Activated CD4-positive, alpha-beta T cell treated with anti-CD3 and anti-CD28 coated beads, Interleukin-2, amount 50 U/mL, for 16 hours (primary cell): ENCODE data around the gene CEP112.
"Not testable (repeated sequence)": the region's sequence is repeated elsewhere in the genome, so short reads cannot be mapped to it uniquely, and the experiment has no call there.

ENCODE experiments used
- DNase-seq: peaks from one replicate; pipeline ENCODE4 v3.0.0-alpha.2; 2020

CEP112 gene

GRCh38 chr17:66150708-66151107 is 41.2 kb downstream of the CEP112 start:
- no peak for DNase-seq

GRCh38 chr17:66149562-66149961 is 42.4 kb downstream of the CEP112 start:
- no peak for DNase-seq

DNA sequence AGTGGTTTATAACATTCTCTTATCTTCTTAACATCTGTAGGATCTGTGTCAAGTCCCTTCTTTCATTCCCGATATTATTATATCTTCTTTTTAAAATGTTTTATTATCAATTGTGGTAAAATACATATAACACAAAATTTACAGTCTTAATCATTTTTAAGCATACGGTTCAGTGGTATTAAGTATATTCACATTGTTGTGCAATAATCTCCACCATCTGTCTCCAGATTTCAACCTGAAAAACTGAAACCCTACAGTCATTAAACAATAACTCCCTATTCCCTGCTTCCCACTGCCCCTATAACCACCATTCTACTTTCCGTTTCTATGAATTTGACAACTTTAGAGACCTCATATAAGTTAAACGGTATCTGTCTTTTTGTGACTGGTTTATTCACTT is 45.5 kb downstream of the CEP112 start:
- no peak for DNase-seq

GRCh38 chr17:66143657-66144282 is 48.2 kb downstream of the CEP112 start:
- no peak for DNase-seq

GRCh38 chr17:66142428-66142827 is 49.5 kb downstream of the CEP112 start:
- no peak for DNase-seq

GRCh38 chr17:66138120-66138519 is 53.8 kb downstream of the CEP112 start:
- no peak for DNase-seq

- no peak for DNase-seq
Measured at GRCh38 chr17:66135896-66136295, 56.0 kb downstream of the CEP112 start.

- DNase-seq, result no peak
Measured at GRCh38 chr17:66135219-66135618, 56.7 kb downstream of the CEP112 start.

DNA sequence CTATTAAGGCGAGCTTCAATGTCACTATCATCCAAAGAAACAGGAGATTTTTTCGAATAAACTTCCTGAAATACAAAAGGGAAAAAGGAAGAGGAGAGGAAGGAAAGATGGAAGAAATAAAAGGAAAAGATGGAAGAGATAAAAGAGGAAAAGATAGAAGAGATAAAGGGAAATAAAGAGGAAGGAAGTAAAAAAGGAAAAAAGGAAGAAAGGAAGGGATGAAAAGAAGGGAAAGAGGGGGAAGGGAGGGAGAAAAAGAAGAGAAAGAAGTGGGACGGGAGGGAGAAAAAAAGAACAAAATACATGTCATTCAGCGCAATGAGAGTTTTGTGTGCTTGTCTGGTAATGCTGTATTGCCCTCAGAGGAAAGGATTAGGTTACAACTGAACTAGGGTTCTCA is 62.2 kb downstream of the CEP112 start:
- DNase-seq, result no peak

- DNase-seq, result no peak
Measured at GRCh38 chr17:66126231-66126630, 65.7 kb downstream of the CEP112 start.

DNA sequence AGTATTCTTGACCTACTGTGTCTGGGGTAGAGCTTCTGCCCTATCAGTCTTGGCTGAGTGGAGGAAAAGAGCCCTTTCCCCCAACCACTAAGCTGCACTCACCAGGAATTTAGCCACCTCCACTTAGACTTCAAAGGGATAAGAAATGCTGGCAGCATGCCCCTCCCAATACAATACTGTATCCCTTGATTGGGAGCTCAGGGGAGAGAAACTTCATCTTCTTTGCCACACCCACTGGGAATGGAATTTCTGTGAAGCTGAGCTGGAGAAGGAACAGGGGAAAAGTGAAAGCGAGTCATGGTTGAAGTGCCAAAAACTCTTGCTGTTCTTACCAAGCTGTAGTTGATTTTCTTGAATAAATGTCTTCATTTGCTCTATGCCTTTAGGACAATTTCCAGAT is 68.8 kb downstream of the CEP112 start:
- DNase-seq, result no peak

GRCh38 chr17:66115246-66115645 is 76.7 kb downstream of the CEP112 start:
- no peak for DNase-seq

DNA sequence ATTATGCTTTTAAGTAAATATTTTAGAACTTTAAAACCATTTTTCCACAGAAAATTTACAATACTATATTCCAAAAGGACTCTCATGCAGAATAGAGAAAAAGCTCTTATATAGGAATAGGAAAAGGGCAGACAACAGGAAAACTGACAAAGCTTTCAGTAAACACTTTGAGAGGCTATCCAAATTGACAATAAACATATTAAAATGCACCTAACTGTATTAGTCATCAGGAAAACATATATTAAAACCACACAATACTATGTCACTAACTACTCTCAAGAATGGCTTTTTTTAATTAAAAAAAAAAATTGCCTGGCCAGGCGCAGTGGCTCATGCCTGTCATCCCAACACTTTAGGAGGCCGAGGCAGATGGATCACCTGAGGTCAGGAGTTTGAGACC is 77.3 kb downstream of the CEP112 start:
- no peak for DNase-seq

- no peak for DNase-seq
Measured at GRCh38 chr17:66107731-66108130, 84.2 kb downstream of the CEP112 start.

DNA sequence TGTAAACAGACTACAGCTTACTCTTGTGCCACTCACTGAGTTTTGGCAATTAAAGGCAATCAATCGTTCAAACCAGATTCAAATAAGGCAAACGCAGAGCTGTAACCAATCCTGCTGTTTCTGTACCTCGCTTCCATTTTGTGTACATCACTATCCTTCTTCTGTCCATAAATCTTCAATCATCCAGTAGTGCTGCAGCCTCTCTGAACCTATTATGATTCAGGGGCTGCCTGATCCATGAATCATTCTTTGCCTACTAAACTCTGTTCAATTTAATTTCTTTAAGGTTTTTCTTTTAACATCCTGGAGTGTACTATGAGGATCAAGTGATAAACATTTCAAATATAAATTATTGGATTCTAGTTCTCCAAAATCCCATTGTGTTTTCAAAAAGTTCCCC is 93.9 kb downstream of the CEP112 start:
- no peak for DNase-seq

GRCh38 chr17:66094727-66095126 is 97.2 kb downstream of the CEP112 start:
- no peak for DNase-seq

- DNase-seq, result no peak
Measured at GRCh38 chr17:66091445-66092080, 100.4 kb downstream of the CEP112 start.

- DNase-seq, result no peak
Measured at GRCh38 chr17:66089764-66090163, 102.2 kb downstream of the CEP112 start.

DNA sequence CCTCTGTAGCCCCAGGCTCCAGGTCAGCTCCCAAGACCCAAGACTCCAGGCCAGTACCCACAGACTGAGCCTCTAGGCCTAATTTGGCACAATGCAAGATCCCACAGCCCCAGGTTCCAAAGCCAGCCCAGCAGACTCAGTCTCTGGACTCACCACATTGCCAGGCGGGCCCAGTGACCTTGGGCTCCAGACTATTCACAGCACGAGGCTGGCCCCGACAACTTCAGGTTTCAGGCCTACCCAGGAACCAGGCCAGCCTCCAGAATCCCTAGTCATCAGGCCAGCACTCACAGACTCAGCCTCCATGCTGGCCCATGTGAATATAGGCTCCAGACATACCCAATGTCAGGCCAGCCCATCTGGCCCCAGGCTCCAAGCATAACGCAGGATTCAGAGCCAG is 103.8 kb downstream of the CEP112 start:
- no peak for DNase-seq

GRCh38 chr17:66087073-66087472 is 104.9 kb downstream of the CEP112 start:
- no peak for DNase-seq

DNA sequence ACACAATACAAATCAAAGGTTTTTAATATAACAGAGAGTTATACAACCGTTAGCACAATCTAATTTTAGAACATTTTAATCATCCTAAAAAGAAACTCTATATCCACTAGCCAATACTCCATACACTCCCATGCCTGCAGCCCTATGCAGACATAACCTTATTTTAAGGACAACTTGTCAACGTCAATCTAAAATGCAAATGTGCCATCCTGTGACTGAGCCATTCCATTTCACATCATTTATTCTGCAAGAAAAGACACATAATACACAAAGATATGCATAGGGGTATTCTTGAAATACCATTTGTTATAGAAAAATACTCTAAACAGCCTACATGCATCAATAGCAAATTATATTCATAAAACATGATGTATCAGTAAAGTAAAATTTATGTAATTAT is 106.7 kb downstream of the CEP112 start:
- no peak for DNase-seq

GRCh38 chr17:66080670-66081069 is 111.3 kb downstream of the CEP112 start:
- DNase-seq, result not testable (repeated sequence)

DNA sequence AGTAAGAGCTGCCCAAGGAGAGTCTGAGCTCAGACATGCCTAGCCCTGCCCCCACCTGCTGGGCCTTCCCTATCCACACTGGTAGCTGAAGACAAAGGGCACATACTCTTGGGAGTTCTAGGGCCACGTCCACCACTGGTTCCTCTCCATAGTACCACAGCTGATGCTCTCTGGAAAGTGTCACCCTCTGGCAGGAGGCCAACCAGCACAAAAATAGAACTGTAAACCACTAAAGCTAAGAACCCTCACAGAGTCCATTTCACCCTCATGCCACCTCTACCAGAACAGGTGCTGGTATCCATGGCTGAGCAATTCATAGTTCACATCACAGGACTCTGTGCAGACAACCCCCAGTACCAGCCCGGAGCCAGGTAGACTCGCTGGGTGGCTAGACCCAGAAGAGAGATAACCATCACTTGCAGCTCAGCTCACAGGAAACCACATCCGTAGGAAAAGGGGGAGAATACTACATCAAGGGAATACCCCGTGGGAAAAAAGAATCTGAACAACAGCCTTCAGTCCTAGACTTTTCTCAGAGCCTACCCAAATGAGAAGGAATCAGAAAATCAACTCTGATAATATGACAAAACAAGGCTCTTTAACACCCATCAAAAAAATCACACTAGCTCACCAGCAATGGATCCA is 115.3 kb downstream of the CEP112 start:
- DNase-seq, result no peak

DNA sequence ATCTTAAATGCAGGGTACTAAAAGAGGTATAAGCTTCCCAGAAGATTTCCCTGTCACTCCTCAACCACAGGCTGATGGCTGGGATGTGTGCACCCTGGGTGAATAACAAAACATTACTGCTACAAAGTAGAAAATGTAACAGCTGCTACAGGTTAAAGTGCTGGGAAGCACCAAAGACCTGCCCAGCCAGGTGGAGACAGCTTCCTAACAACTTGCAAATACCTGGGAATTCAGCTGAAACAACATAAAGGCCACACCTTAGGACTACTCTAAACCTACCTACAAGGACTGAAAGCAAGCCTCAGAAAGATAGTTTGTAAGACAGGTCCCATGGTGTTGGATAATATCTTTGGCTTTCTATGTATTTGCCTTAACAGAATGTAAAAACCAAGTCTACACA is 118.5 kb downstream of the CEP112 start:
- DNase-seq, result no peak

DNA sequence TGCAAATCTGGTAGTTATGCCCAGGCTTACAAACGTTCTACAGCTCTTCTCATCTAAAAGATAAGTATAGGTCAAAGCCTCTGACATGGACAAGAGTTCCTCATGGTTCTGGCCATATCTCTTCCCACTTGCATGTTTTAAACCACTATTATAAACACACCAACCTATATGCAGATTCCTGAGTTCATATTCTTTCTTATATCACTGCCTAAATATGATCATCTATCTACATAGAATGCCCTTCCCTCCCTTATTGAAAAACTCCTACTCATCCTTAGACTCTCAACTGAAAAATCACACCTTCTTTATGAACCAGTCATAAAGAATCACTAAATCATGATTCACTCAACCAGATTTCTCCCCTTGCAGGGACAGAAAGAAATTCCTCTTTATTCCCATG is 128.2 kb downstream of the CEP112 start:
- no peak for DNase-seq
